ENCODE data around the gene MIA2. TPM values are rescaled to one million over a fixed set of nuclear protein-coding genes. Genes with fewer than 3 reads are reported as not detected.
"Not testable (repeated sequence)": the region's sequence is repeated elsewhere in the genome, so short reads cannot be mapped to it uniquely, and the experiment has no call there.

MIA2 gene
- total RNA-seq, 1 experiment from 2014 or later: 15.0 TPM

- H3K9me3 Mint-ChIP-seq: no peaks in the 10 kb centered on the region; a peak in 1 of 5 replicates
Observed at GRCh38 chr14:39293629-39294028, 59.9 kb downstream of the MIA2 start.

GRCh38 chr14:39300389-39300788 is 66.7 kb downstream of the MIA2 start:
- H3K4me3 Mint-ChIP-seq; H2AFZ ChIP-seq (ENCODE audit: low read length); H3K18ac ChIP-seq (ENCODE audit: insufficient read length, low read depth, low read length); H2BK15ac ChIP-seq (ENCODE audit: low read depth, low read length); H3K4me1 Mint-ChIP-seq; H2BK20ac ChIP-seq (ENCODE audit: low read depth, low read length, poor library complexity, severe bottlenecking); H3K4me1 ChIP-seq (ENCODE audit: insufficient read depth, low read length); H3K27ac ChIP-seq (ENCODE audit: insufficient read length, low read depth, low read length); H3K9me3 ChIP-seq (ENCODE audit: control insufficient read depth, low read depth, low read length); H3K56ac ChIP-seq (ENCODE audit: insufficient read length, low read depth, low read length); H3K9me3 Mint-ChIP-seq; H3K9ac ChIP-seq (ENCODE audit: extremely low read depth, insufficient read length, low read length); H4K8ac ChIP-seq (replicated peaks; ENCODE audit: insufficient read length, low read depth, low read length); H3K27me3 ChIP-seq (ENCODE audit: insufficient read depth, low read length); H3K27ac Mint-ChIP-seq; H3T11ph ChIP-seq (ENCODE audit: low read length); H3K79me2 ChIP-seq (ENCODE audit: insufficient read depth, low read length); H3K23ac ChIP-seq (ENCODE audit: insufficient read length, low read depth, low read length); DNase-seq; H4K91ac ChIP-seq (ENCODE audit: insufficient read length, low read depth, low read length); H3K79me1 ChIP-seq (ENCODE audit: insufficient read depth, low read depth, low read length, poor library complexity, severe bottlenecking); H2BK5ac ChIP-seq (ENCODE audit: insufficient read length, low read length); H2AK5ac ChIP-seq (ENCODE audit: insufficient read length, low read length); H2BK120ac ChIP-seq (ENCODE audit: low read depth, low read length, poor library complexity, severe bottlenecking); H4K5ac ChIP-seq (ENCODE audit: insufficient read length, low read depth, low read length); H3K27me3 Mint-ChIP-seq (ENCODE audit: low read depth); H3K14ac ChIP-seq (ENCODE audit: insufficient read depth, low read length); H3K4ac ChIP-seq (ENCODE audit: low read depth, low read length); H3K23me2 ChIP-seq (ENCODE audit: insufficient read length, low read depth, low read length, poor library complexity, severe bottlenecking); H4K20me1 ChIP-seq (ENCODE audit: control insufficient read depth, insufficient read depth, insufficient read length); H2BK12ac ChIP-seq (ENCODE audit: insufficient read length, low read depth, low read length); H3K4me2 ChIP-seq (ENCODE audit: insufficient read depth, insufficient read length, low read length): not testable (repeated sequence)
- H3K36me3 Mint-ChIP-seq (ENCODE audit: insufficient read depth in 1 of 3, low read depth in 3 of 3): peaks cover 8 to 17% (median 8%) of the 10 kb centered on the region in 3 experiments; a peak in 6 of 7 replicates
- no CpG with 5 or more reads among the region's 3 CpGs for WGBS (ENCODE audit: extremely low coverage, insufficient read length, low lambda C conversion rate)

More at GRCh38 chr14:39293629-39294028, 59.9 kb downstream of the MIA2 start:
- no peak overlapping the region for H2BK120ac ChIP-seq (ENCODE audit: low read depth, low read length, poor library complexity, severe bottlenecking)
- H4K5ac ChIP-seq (ENCODE audit: insufficient read length, low read depth, low read length): no peak overlapping the region
- no peak for DNase-seq
- H4K91ac ChIP-seq (ENCODE audit: insufficient read length, low read depth, low read length): no peak overlapping the region
- no peak overlapping the region for H3K4ac ChIP-seq (ENCODE audit: low read depth, low read length)
- Mint-ChIP-seq H3K4me3 (no peak overlapping the region), H3K4me1 (no peaks in the 10 kb centered on the region), H3K27ac (no peak overlapping the region), H3K27me3 (ENCODE audit: low read depth) (no peaks in the 10 kb centered on the region), H3K36me3 (ENCODE audit: insufficient read depth in 1 of 3, low read depth in 3 of 3) (peaks cover 12 to 25% (median 24%) of the 10 kb centered on the region in 3 experiments; a peak in 6 of 7 replicates)
- H3K27ac ChIP-seq (ENCODE audit: insufficient read length, low read depth, low read length): no peak overlapping the region
- no peak overlapping the region for H3K9ac ChIP-seq (ENCODE audit: extremely low read depth, insufficient read length, low read length)
- no peak overlapping the region for H2BK20ac ChIP-seq (ENCODE audit: low read depth, low read length, poor library complexity, severe bottlenecking)
- no peaks in the 10 kb centered on the region for H3K79me1 ChIP-seq (ENCODE audit: insufficient read depth, low read depth, low read length, poor library complexity, severe bottlenecking)
- H3K9me3 ChIP-seq (ENCODE audit: control insufficient read depth, low read depth, low read length): no peaks in the 10 kb centered on the region
- H3K23me2 ChIP-seq (ENCODE audit: insufficient read length, low read depth, low read length, poor library complexity, severe bottlenecking): no peaks in the 10 kb centered on the region
- H2BK12ac ChIP-seq (ENCODE audit: insufficient read length, low read depth, low read length): no peak overlapping the region
- H3K56ac ChIP-seq (ENCODE audit: insufficient read length, low read depth, low read length): no peak overlapping the region
- no peak overlapping the region for H3K4me2 ChIP-seq (ENCODE audit: insufficient read depth, insufficient read length, low read length)
- H3K18ac ChIP-seq (ENCODE audit: insufficient read length, low read depth, low read length): no peak overlapping the region
- TF ChIP-seq, protein P1, sequence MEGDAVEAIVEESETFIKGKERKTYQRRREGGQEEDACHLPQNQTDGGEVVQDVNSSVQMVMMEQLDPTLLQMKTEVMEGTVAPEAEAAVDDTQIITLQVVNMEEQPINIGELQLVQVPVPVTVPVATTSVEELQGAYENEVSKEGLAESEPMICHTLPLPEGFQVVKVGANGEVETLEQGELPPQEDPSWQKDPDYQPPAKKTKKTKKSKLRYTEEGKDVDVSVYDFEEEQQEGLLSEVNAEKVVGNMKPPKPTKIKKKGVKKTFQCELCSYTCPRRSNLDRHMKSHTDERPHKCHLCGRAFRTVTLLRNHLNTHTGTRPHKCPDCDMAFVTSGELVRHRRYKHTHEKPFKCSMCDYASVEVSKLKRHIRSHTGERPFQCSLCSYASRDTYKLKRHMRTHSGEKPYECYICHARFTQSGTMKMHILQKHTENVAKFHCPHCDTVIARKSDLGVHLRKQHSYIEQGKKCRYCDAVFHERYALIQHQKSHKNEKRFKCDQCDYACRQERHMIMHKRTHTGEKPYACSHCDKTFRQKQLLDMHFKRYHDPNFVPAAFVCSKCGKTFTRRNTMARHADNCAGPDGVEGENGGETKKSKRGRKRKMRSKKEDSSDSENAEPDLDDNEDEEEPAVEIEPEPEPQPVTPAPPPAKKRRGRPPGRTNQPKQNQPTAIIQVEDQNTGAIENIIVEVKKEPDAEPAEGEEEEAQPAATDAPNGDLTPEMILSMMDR (conservative IDR thresholded peaks at IDR 0.05): no peak
- no peaks in the 10 kb centered on the region for H3K4me1 ChIP-seq (ENCODE audit: insufficient read depth, low read length)
- no peak overlapping the region for H3K14ac ChIP-seq (ENCODE audit: insufficient read depth, low read length)
- no peak overlapping the region for H4K8ac ChIP-seq (replicated peaks; ENCODE audit: insufficient read length, low read depth, low read length)
- no peak overlapping the region for H3T11ph ChIP-seq (ENCODE audit: low read length)
- no peaks in the 10 kb centered on the region for H4K20me1 ChIP-seq (ENCODE audit: control insufficient read depth, insufficient read depth, insufficient read length)
- no peak overlapping the region for H2BK5ac ChIP-seq (ENCODE audit: insufficient read length, low read length)
- no peak overlapping the region for H2AK5ac ChIP-seq (ENCODE audit: insufficient read length, low read length)
- WGBS (ENCODE audit: extremely low coverage, insufficient read length, low lambda C conversion rate): no CpG with 5 or more reads among the region's 2 CpGs
- H3K27me3 ChIP-seq (ENCODE audit: insufficient read depth, low read length): no peaks in the 10 kb centered on the region
- no peak overlapping the region for H3K23ac ChIP-seq (ENCODE audit: insufficient read length, low read depth, low read length)
- no peak overlapping the region for H2AFZ ChIP-seq (ENCODE audit: low read length)
- H3K79me2 ChIP-seq (ENCODE audit: insufficient read depth, low read length): no peaks in the 10 kb centered on the region
- H2BK15ac ChIP-seq (ENCODE audit: low read depth, low read length): no peak overlapping the region
